HCT116 (cell line): ENCODE results near the gene AGBL1.

Source experiments
- CEBPB ChIP-seq: IDR thresholded peaks from 2 replicates; pipeline ENCODE4 v1.6.1; 2012; ENCODE audit warnings: low read depth
- EZH2phosphoT487 ChIP-seq: fragments of 200-600 bp; IDR thresholded peaks from 2 replicates; pipeline ENCODE4 v1.6.1; 2018; ENCODE audit warnings: antibody characterized with exemption, borderline replicate concordance
- TF ChIP-seq, protein P1 (sequence below), 3 experiments: fragments of 200-600 bp in 1 of 3; sonication (generic) in 1 of 3; IDR thresholded peaks in 2 of 3; conservative IDR thresholded peaks in 1 of 3; 2 replicates each; pipeline ENCODE4 v1.5.1; 2012 to 2017; ENCODE audit warnings: low read depth in 2 of 3, low read length in 2 of 3, antibody characterized with exemption in 1 of 3, borderline replicate concordance in 1 of 3, control low read depth in 1 of 3, mild to moderate bottlenecking in 1 of 3, mixed read lengths in 1 of 3, mixed run types in 1 of 3, moderate library complexity in 1 of 3; ENCODE audit not compliant: insufficient read depth in 1 of 3

DNA sequence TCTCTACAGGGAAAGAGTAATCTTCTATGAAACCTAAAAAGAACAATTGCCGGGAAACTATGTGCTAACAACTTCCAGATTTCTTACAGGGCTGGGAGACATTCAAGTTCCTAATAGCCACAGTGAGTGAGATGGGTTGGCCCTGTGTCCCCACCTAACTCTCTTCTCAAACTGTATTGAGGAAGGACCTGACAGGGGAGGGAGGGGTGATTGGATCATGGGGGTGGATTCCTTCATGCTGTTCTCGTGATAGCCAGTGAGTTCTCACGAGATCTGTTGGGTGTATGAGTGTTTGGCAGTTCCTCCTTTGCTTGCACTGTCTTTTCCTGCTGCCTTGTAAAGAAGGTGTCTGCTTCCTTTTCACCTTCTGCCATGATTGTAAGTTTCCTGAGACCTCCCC is 958.7 kb downstream of the AGBL1 start:
- no peak for TF ChIP-seq CEBPB
- TF ChIP-seq, protein P1, sequence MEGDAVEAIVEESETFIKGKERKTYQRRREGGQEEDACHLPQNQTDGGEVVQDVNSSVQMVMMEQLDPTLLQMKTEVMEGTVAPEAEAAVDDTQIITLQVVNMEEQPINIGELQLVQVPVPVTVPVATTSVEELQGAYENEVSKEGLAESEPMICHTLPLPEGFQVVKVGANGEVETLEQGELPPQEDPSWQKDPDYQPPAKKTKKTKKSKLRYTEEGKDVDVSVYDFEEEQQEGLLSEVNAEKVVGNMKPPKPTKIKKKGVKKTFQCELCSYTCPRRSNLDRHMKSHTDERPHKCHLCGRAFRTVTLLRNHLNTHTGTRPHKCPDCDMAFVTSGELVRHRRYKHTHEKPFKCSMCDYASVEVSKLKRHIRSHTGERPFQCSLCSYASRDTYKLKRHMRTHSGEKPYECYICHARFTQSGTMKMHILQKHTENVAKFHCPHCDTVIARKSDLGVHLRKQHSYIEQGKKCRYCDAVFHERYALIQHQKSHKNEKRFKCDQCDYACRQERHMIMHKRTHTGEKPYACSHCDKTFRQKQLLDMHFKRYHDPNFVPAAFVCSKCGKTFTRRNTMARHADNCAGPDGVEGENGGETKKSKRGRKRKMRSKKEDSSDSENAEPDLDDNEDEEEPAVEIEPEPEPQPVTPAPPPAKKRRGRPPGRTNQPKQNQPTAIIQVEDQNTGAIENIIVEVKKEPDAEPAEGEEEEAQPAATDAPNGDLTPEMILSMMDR (IDR thresholded peaks at IDR 0.05 in 2 of 3, conservative IDR thresholded peaks at IDR 0.05 in 1 of 3; ENCODE audit: borderline replicate concordance in 1 of 3, insufficient read depth in 1 of 3, low read depth in 2 of 3, low read length in 2 of 3) = no peak
- no peak for TF ChIP-seq EZH2phosphoT487
